NCI-H1092 treated with DMSO at 0.1 percent for 48 hours (cell line): Measurements from ENCODE around the gene DGKD.

Experiments
- DNase-seq: peaks from one replicate; lab custom pipeline; 2025; lab: John Stamatoyannopoulos, UW

The DGKD gene

GRCh38 chr2:233477548-233478433 is 123.5 kb downstream of the DGKD start:
- DNase-seq, result no peak

GRCh38 chr2:233479616-233480489 is 125.6 kb downstream of the DGKD start:
- no peak for DNase-seq

GRCh38 chr2:233480490-233481202 is 126.4 kb downstream of the DGKD start:
- peak; percentile 59 for DNase-seq

GRCh38 chr2:233481368-233482142 is 127.3 kb downstream of the DGKD start:
- DNase-seq, result no peak

- no peak for DNase-seq
Observed at GRCh38 chr2:233482616-233483015, 128.3 kb downstream of the DGKD start.

GRCh38 chr2:233485726-233486125 is 131.4 kb downstream of the DGKD start:
- no peak for DNase-seq

- no peak for DNase-seq
Observed at GRCh38 chr2:233486357-233486756, 132.1 kb downstream of the DGKD start.

- DNase-seq, result no peak
Observed at GRCh38 chr2:233486778-233487552, 132.7 kb downstream of the DGKD start.

- no peak for DNase-seq
Observed at GRCh38 chr2:233487748-233488345, 133.6 kb downstream of the DGKD start.

- no peak for DNase-seq
Observed at GRCh38 chr2:233489143-233489542, 134.8 kb downstream of the DGKD start.

GRCh38 chr2:233489666-233490065 is 135.4 kb downstream of the DGKD start:
- no peak for DNase-seq

GRCh38 chr2:233490831-233491230 is 136.5 kb downstream of the DGKD start:
- no peak for DNase-seq

- DNase-seq, result no peak
Observed at GRCh38 chr2:233491326-233491725, 137.0 kb downstream of the DGKD start.

GRCh38 chr2:233492078-233492477 is 137.8 kb downstream of the DGKD start:
- DNase-seq, result no peak

GRCh38 chr2:233492751-233493150 is 138.5 kb downstream of the DGKD start:
- no peak for DNase-seq

GRCh38 chr2:233495503-233496496 is 141.5 kb downstream of the DGKD start:
- no peak for DNase-seq

- DNase-seq, result no peak
Observed at GRCh38 chr2:233497692-233498091, 143.4 kb downstream of the DGKD start.

GRCh38 chr2:233498126-233498525 is 143.8 kb downstream of the DGKD start:
- DNase-seq, result no peak

- DNase-seq, result no peak
Observed at GRCh38 chr2:233499928-233500327, 145.6 kb downstream of the DGKD start.
